ENCODE results near the gene FGFR3.

GRCh38 chr4:1744552-1744951 is 48.5 kb upstream of the FGFR3 start:
- TF ChIP-seq POLR2A (IDR thresholded peaks at IDR 0.05): no peak
- TF ChIP-seq CTCF (IDR thresholded peaks at IDR 0.05): no peak
